Gastroesophageal sphincter (tissue), 4 donors: ENCODE data around the gene ADD2. TPM values are rescaled to one million over a fixed set of nuclear protein-coding genes. Genes with fewer than 3 reads are reported as not detected.
A peak's percentile ranks its signal among the peaks of the same experiment; 100 is the strongest.

Experiments used
- ATAC-seq: fragments of 150-250 bp; one replicate; pipeline ENCODE4 v1.9.1; 2016; ENCODE audit warnings: mild to moderate bottlenecking, moderate library complexity
- H3K27ac ChIP-seq, 4 donors: fragments of 200-600 bp; sonication (generic) in 3 of 4; 1 replicate in 3 of 4; 2 replicates in 1 of 4; pipeline ENCODE4 v1.5.1; 2016 to 2019
- H3K27me3 ChIP-seq: fragments of 200-600 bp; sonication (generic); one replicate; pipeline ENCODE4 v1.5.1; 2019
- H3K36me3 ChIP-seq, 2 donors: fragments of 200-600 bp; sonication (generic); one replicate each; pipeline ENCODE4 v1.5.1; 2019; ENCODE audit warnings: control low read depth in 1 of 2
- H3K4me1 ChIP-seq, 3 donors: fragments of 200-600 bp; sonication (generic); 1 replicate in 2 of 3; 2 replicates in 1 of 3; pipeline ENCODE4 v1.5.1; 2016 to 2019; ENCODE audit warnings: control low read depth in 2 of 3
- H3K4me3 ChIP-seq, 2 donors: fragments of 200-600 bp; sonication (generic); one replicate each; pipeline ENCODE4 v1.5.1; 2019; ENCODE audit warnings: mild to moderate bottlenecking in 1 of 2, moderate library complexity in 1 of 2
- H3K9me3 ChIP-seq, 3 donors: fragments of 200-600 bp; sonication (generic); one replicate each; pipeline ENCODE4 v1.5.1; 2017 to 2019; ENCODE audit warnings: control low read depth in 2 of 3
- EP300 ChIP-seq: sonication (generic); formaldehyde crosslinking; IDR thresholded peaks from one replicate; pipeline ENCODE4 v1.6.1; 2017; ENCODE audit warnings: antibody characterized with exemption, mild to moderate bottlenecking
- POLR2A ChIP-seq, 2 donors: fragments of 450-650 bp; IDR thresholded peaks; one replicate each; pipeline ENCODE4 v1.6.1; 2017; ENCODE audit warnings: antibody characterized with exemption in 2 of 2, mild to moderate bottlenecking in 2 of 2, moderate library complexity in 1 of 2
- POLR2AphosphoS5 ChIP-seq: sonication (generic); formaldehyde crosslinking; IDR thresholded peaks from one replicate; pipeline ENCODE4 v1.6.1; 2017; ENCODE audit warnings: antibody characterized with exemption
- WGBS, 2 donors: methylation state at CpG; one replicate each; pipeline ENCODE4 v1.1.5; 2018; ENCODE audit warnings: low coverage in 1 of 2; 5-methylcytosine and 5-hydroxymethylcytosine counted together
- total RNA-seq, 4 donors: library from RNA; depleted of rRNA; stranded (reverse); fragments of >200 nt; gene quantifications; one replicate each; pipeline ENCODE4 v1.1.0, GENCODE V29; 2016
- TF ChIP-seq, protein P1 (sequence below), 4 experiments: fragments of 200-600 bp in 2 of 4; fragments of 450-650 bp in 2 of 4; sonication (generic) in 1 of 4; IDR thresholded peaks; one replicate each; pipeline ENCODE4 v1.5.1; 2017 to 2019; ENCODE audit warnings: antibody characterized with exemption in 4 of 4, mild to moderate bottlenecking in 2 of 4, moderate library complexity in 2 of 4

Gene ADD2
- total RNA-seq, 4 donors from 2014 or later: 2.4 to 7.8 (median 3.6) TPM

GRCh38 chr2:70775141-70775540 is 7.1 kb upstream of the ADD2 start:
- peaks cover 69% of the 10 kb centered on the region for H3K27me3 ChIP-seq
- no peaks in the 10 kb centered on the region for H3K4me1 ChIP-seq
- ATAC-seq: no peak
- H3K36me3 ChIP-seq: no peaks in the 10 kb centered on the region
- TF ChIP-seq EP300 (no peak), POLR2AphosphoS5 (no peak), POLR2A (IDR thresholded peaks at IDR 0.05) (no peak)
- TF ChIP-seq, protein P1, sequence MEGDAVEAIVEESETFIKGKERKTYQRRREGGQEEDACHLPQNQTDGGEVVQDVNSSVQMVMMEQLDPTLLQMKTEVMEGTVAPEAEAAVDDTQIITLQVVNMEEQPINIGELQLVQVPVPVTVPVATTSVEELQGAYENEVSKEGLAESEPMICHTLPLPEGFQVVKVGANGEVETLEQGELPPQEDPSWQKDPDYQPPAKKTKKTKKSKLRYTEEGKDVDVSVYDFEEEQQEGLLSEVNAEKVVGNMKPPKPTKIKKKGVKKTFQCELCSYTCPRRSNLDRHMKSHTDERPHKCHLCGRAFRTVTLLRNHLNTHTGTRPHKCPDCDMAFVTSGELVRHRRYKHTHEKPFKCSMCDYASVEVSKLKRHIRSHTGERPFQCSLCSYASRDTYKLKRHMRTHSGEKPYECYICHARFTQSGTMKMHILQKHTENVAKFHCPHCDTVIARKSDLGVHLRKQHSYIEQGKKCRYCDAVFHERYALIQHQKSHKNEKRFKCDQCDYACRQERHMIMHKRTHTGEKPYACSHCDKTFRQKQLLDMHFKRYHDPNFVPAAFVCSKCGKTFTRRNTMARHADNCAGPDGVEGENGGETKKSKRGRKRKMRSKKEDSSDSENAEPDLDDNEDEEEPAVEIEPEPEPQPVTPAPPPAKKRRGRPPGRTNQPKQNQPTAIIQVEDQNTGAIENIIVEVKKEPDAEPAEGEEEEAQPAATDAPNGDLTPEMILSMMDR (IDR thresholded peaks at IDR 0.05): no peak
- no peaks in the 10 kb centered on the region for H3K9me3 ChIP-seq
- H3K4me3 ChIP-seq: no peak overlapping the region
- WGBS, 2 donors: 44 to 46% methylated on average over 2 of the region's 2 CpGs
- no peak overlapping the region for H3K27ac ChIP-seq

GRCh38 chr2:70772486-70773155 is 4.6 kb upstream of the ADD2 start:
- no peak for ATAC-seq
- no peaks in the 10 kb centered on the region for H3K9me3 ChIP-seq
- WGBS, 2 donors: 69% methylated on average over 2 of the region's 2 CpGs; no CpG with 5 or more reads in 1 of the 2 donors

DNA sequence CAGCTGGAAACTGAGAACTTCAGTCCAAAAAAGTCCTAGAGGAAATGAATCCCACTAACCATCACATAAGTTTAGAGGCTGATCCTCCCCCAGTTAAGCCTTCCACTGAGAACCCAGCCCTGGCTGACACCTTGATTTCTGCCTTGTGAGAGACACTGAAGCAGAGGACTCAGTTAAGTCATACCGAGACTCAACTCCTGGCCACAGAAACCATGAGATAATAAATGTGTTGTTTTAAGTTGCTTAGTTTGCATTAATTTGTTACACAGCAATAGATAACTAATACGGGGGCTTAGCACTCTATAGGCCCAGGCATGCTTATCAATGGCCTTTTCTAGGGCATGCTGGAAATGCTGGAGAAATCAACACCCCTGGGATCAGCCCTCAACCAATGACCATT is 3.4 kb upstream of the ADD2 start:
- Histone ChIP-seq H3K27me3 (peaks cover 92% of the 10 kb centered on the region), H3K36me3 (no peaks in the 10 kb centered on the region), H3K27ac (no peak overlapping the region), H3K4me1 (peaks cover 0 to 16% (median 11%) of the 10 kb centered on the region in 3 donors), H3K4me3 (no peak overlapping the region), H3K9me3 (no peaks in the 10 kb centered on the region)
- no peak for ATAC-seq
- TF ChIP-seq EP300 (no peak), POLR2AphosphoS5 (no peak), POLR2A (IDR thresholded peaks at IDR 0.05) (no peak)
- TF ChIP-seq, protein P1 (IDR thresholded peaks at IDR 0.05): no peak
- 63% methylated on average over 2 of the region's 2 CpGs; no CpG with 5 or more reads in 1 of the 2 donors for WGBS, 2 donors

More at GRCh38 chr2:70772486-70773155, 4.6 kb upstream of the ADD2 start:
- Histone ChIP-seq H3K27me3 (peaks cover 89% of the 10 kb centered on the region), H3K4me3 (no peak overlapping the region), H3K4me1 (peaks cover 0 to 5% (median 3%) of the 10 kb centered on the region in 3 donors), H3K36me3 (no peaks in the 10 kb centered on the region), H3K27ac (no peak overlapping the region)
- TF ChIP-seq POLR2AphosphoS5 (no peak), POLR2A (IDR thresholded peaks at IDR 0.05) (no peak), EP300 (no peak)
- TF ChIP-seq, protein P1 (IDR thresholded peaks at IDR 0.05): no peak

DNA sequence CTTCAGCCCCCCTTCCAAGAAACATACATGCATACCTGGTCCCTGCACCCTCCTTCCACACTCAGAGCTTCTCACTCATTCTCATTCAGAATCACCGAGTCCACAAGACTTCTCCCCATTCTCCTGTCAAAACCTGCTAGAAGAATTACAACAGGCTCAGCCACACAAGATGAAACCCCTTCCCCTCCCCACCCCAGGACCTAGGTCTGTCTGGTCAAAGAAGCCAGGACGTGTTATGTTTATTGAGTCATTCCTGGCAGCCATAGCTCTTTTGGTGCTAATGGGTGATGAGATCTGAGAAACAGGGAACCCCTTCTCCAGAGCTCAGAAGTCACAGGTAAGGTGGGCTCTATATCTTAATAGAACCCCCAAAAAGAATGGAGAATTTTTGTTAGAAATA is 1.4 kb upstream of the ADD2 start:
- Histone ChIP-seq H3K27me3 (peaks cover 94% of the 10 kb centered on the region), H3K4me1 (peaks cover 0 to 18% (median 11%) of the 10 kb centered on the region in 3 donors), H3K9me3 (no peaks in the 10 kb centered on the region), H3K36me3 (no peaks in the 10 kb centered on the region), H3K27ac (no peak overlapping the region), H3K4me3 (no peak overlapping the region)
- WGBS, 2 donors: 53 to 83% methylated on average over 1 to 2 of the region's 2 CpGs
- TF ChIP-seq POLR2A (IDR thresholded peaks at IDR 0.05): no peak
- no peak for TF ChIP-seq EP300
- TF ChIP-seq POLR2AphosphoS5: no peak
- TF ChIP-seq, protein P1 (IDR thresholded peaks at IDR 0.05): no peak
- ATAC-seq: no peak

GRCh38 chr2:70768590-70769085 is 638 bp upstream of the ADD2 start:
- H3K4me3 ChIP-seq: peak overlapping the region in 1 of 2 donors; percentile 51
- H3K9me3 ChIP-seq: no peaks in the 10 kb centered on the region
- no peak overlapping the region for H3K27ac ChIP-seq
- TF ChIP-seq POLR2A (IDR thresholded peaks at IDR 0.05) (no peak), EP300 (no peak), POLR2AphosphoS5 (no peak)
- TF ChIP-seq, protein P1 (IDR thresholded peaks at IDR 0.05): no peak
- H3K36me3 ChIP-seq: no peaks in the 10 kb centered on the region
- WGBS, 2 donors: 50 to 61% methylated on average over 5 to 7 of the region's 7 CpGs
- peaks cover 0 to 18% (median 11%) of the 10 kb centered on the region in 3 donors for H3K4me1 ChIP-seq
- peaks cover 94% of the 10 kb centered on the region for H3K27me3 ChIP-seq
- no peak for ATAC-seq
